NCI-H2081 treated with DMSO at 0.1 percent for 48 hours (cell line): Measurements from ENCODE around the gene BCLAF1.
"Not testable (repeated sequence)": the region's sequence is repeated elsewhere in the genome, so short reads cannot be mapped to it uniquely, and the experiment has no call there.

Source experiments
- DNase-seq: peaks from one replicate; lab custom pipeline; 2025; lab: John Stamatoyannopoulos, UW

BCLAF1 gene

DNA sequence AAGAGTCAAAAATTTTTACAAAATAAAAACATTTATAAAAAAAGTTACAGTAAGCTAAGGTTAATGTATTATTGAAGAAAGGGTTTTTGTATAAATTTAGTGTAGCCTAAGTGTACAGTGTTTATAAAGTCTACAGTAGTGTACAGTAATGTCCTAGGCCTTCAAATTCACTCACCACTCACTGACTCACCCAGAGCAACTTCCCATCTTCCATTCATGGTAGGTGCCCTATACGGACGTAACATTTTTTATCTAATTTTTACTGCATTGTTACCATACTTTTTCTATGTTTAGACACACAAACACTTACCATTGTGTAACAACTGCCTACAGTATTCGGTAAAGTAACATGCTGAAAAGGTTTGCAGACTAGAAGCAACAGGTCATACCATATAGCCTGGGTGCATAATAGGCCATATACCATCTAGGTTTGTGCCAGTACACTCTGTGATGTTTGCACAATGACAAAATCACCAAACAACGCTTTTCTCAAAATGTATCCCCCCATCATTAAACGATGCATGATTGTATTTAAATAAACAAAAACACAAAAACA is 45.5 kb downstream of the BCLAF1 start:
- DNase-seq, result no peak

DNA sequence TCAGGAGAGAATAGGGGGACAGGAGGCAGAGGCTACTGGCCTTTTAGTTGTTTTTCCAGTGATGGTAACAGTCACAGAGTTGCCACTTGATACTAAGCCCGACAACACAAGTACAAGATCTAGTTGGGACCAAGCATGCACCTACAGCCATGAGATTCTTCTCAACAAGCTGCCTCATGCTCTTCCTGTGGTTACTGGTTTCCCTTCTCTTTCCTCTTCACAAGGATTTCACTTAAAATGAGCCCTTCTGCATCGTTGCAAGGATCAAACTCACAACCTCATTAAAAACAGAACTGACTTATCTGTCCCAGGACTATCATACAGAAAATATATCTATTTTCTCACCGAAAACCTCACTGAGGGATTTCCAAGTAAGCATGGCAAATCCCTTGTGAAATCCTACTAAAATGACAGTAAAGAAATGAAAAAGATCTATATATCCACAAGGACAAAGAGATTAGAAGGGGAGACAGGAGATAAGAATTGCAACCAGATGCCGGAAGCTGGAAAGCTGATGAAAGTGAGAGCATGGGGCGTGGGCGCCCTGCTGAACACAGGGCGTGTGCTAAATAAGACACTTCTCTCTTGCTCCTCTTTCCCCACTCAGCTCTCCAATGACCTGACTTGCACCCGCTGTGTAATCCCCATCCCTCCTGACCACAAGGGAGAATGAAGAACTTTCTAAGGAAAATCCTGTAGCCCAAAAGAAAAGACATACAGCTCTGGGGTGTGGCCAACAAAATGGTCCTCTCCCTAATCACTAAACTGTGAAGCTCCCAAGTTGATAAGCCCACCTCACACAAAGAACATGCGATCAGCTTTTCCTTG is 53.0 kb downstream of the BCLAF1 start:
- DNase-seq, result no peak

DNA sequence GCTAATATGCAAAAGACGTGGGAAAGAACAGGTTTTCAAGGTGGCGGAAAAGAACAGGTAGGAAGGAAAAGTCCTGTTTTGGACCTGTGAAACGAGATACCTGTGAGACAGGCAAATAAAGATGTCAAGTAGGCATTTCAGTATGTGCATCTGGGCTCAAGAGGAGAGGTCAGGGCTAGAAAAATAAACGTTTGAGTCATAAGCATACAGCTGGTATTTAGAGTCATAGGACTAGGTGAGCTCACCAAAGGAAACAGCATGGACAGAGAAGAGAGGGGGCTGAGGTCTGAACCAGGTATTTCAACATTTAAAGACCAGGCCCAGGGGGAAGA is 54.4 kb downstream of the BCLAF1 start:
- DNase-seq, result no peak

DNA sequence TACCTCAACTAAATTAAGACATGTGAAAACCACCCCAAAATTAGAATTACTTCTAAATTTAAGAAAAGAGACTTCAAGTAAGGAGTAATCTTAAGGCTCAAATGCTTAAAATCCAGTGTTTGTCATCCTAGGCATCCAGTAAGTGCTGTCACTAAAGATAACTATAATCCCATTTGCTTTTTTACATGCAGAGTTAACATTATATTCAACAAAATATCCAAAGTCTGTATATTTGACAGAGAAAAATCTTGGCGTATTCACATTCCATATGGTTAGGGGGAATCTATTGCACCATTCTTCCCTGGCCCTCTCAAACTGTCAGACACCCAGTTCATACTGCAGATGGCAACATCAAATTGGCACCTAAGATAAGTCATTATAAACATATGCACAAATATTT is 56.9 kb downstream of the BCLAF1 start:
- DNase-seq, result no peak

DNA sequence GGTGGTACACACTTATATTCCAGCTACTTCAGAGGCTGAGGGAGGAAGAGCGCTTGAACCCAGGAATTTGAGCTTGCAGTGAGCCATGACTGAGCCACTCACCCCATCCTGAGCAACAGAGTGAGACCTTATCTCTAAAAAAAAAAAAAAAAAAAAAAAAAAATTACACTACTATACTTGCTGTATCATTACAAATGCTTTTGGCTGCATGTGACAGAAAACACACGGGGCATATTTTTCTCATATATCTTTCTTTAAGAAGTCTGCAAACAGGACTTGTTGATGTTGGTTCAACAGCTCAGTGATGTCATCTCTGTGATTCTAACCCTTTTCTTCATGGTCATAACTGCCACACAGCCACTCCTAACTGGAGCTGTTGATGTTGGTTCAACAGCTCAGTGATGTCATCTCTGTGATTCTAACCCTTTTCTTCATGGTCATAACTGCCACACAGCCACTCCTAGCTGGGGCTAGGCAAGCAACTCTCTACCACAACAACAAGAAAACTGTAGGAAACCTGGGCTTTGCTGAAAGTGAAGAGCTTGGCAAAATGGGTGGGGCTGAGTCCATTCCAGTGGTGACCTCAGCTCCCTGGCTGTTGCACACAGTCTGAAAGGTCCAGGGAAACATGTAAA is 59.3 kb downstream of the BCLAF1 start:
- DNase-seq, result no peak

DNA sequence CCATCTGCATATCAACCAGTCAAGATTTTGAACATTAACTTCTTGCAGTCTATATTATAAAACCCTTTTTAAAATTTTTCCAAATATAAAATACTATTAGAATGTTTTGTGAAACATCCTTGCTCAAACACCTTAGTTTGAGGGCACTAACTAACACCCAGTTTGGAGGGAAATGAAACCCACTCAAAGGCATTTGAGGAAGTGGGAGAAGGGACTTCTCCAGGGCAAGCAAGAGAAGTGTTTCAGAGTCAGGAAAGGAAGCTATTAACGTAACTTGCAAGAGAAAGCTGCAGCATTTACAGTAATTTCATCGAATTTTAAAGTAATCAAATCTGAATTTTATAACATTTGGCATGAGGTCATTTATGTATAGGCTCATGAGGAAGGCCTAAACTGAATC is 60.8 kb downstream of the BCLAF1 start:
- no peak for DNase-seq

DNA sequence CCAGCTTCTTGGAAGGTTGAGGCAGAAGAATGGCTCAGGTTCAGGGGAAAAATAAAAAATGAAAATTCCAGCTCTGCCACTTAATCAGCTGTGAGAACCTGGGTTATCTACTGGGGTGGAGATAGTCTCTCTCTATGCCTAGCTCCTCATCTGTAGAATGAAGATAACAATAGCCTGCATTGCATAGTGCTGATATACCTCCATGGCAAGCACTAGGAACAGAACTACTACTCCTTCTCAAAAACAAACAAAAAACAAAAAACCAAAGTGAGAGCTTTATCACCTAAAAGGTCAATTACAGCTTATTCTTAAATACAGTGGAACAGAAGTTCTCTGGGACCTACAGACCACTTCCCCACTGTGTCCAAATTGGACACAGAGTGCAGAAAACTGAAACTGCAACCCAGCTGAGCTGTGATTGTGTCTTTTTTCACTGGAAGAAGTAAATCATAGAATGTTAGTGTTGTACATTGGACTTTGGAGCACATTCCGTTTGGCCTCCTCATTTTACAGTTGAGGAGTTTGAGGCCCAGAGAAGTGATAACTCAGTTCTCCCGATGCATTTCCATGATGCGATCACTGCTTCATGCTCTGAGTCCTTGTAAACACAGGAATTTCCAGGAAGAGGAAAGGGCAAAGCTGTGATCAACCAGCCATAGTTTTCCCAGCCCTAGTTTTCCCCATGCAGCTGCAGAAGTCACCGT is 62.8 kb downstream of the BCLAF1 start:
- no peak for DNase-seq

DNA sequence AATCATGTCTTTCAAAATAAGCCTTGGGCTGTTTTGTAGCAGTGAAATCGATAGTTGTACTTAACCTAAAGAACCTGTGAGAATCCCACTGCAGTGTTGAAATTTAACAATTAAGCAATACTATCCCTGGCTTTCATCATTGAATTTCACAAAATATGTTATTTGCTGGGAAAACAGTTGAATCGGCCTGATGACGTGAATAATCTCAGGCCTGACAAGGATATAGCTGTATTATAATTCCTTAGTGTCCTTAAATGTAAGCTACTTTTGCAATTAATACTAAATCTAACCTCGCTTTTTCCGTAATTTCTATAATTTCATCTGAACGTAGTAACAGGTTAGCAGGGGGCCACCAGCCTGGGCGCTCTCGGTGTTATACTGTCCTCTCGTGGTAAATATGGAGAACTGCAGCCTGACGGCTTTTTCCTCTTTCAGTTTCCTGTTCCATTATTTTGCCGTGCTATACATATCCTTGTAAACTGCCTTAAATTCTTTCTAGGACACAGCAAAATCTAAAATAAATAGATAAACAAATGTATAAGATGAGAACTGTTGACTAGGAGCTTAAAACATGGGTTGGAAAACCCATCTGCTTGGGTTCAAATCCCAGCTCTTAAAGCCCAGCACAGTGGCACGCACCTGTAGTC is 63.5 kb downstream of the BCLAF1 start:
- no peak for DNase-seq

DNA sequence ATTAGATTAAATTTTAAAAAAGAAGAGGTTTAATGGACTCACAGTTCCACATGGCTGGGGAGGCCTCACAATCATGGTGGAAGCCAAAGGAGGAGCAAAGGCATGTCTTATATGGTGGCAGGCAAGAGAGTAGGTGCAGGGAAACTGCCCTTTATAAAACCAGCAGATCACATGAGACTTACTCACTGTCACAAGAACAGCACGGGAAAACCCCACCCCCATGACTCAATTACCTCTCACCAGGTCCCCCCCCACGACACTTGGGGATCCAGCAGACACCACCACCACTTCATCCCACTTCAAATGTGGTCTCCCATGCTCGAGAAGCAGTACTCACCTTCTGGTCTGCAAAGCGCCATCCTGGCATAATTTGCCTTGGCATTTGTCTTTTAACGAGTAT is 64.2 kb downstream of the BCLAF1 start:
- no peak for DNase-seq

DNA sequence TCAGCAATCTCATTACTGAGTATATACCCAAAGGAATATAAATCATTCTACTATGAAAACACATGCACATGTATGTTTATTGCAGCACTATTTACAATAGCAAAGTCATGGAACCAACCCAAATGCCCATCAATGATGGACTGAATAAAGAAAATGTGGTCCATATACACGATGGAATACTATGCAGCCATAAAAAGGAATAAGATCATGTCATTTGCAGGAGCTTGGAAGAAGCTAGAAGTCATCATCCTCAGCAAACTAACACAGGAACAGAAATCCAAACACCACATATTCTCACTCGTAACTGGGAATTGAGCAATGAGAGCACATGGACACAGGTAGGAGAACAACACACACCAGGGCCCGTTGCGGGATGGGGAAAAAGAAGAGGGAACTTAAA is 64.7 kb downstream of the BCLAF1 start:
- not testable (repeated sequence) for DNase-seq

DNA sequence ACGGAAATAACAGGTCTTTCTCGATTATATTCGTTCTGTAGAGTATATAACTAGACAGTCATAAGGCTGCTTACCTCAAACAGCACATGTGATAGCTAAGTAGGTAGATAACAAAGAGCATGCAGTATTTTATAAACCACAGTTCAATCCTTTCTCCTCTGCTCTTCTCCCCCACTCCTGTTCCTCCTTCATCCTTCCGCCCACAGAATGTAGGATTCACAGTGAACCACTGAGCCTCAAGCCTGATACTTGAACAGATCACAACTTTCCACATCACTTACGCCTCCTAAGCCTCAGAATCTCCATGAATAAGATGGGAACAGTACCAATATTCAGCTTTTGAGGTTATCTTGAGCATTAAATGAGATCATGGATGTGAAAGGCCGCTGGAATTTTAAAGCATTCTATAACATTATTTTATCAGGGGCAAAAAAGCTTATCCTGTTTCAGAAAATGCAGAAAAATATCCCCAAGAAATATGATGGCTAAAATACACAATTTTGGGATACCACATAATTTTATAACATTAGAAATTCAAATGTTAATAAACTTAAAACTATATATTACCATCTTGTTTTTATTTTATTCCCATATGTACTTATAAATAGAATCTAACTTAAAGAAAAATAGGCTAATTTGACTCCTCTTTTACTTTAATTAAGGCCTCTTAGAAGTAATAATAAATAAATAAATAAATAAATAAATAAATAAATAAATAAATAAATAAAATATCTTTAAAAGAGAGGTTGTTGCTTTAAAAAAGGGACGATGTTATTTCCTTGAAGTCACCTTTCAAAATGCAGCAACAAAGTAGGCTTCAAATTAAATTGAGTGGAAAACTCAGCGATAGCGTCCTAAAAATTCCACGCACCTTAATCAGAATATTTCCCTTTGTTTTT is 72.9 kb downstream of the BCLAF1 start:
- DNase-seq, result no peak

GRCh38 chr6:136213853-136214252 is 75.8 kb downstream of the BCLAF1 start:
- no peak for DNase-seq

- no peak for DNase-seq
These were observed 76.6 kb downstream of the BCLAF1 start for GRCh38 chr6:136213012-136213539.

DNA sequence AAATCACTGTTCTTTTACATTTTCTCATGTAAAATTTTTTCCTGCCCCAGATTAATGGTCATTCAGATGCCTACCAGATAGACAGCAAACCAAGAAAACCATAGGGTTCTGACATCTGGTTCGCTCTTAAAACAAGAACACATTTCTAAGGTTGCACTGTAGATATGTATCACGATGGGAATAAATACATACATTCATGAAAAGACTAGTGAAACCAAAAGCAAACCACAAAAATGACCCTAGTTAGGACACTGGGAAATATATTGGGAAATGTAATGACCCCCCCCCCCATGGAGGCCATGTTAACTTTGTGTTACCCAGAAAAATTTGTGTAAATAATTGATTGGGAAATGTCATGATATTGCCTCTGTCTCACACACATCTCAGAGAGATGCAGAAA is 77.0 kb downstream of the BCLAF1 start:
- no peak for DNase-seq

DNA sequence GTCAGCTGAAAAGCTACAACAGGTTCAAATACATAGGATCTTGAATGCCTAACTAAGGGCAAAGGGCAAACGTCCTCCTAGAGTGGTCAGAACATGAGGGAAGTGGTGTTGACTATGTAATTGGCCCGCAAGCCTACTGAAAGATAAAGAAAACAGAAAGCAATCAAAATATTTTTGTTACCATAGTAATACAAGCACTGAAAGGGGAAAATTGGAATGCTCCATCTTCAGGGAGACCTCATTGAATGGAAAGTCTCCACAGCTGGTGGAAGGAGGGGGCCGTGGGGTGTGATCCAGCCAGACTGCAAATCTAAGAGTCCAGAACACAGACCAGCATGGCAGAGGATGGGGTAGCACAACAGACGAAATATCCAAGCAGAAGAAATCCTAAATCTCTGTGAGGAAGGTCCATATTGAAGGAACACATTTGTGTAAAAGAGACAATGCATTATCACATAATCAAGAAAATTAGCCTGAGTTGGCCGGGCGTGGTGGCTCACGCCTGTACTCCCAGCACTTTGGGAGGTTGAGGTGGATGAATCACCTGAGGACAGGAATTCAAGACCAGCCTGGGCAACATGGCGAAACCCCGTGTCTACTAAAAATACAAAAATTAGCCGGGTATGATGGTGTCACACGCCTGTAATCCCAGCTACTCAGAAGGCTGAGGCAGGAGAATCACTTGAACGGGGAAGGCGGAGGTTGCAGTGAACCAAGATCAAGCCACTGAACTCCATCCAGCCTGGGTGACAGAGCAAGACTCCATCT is 79.1 kb downstream of the BCLAF1 start:
- no peak for DNase-seq

GRCh38 chr6:136209496-136209895 is 80.2 kb downstream of the BCLAF1 start:
- no peak for DNase-seq

DNA sequence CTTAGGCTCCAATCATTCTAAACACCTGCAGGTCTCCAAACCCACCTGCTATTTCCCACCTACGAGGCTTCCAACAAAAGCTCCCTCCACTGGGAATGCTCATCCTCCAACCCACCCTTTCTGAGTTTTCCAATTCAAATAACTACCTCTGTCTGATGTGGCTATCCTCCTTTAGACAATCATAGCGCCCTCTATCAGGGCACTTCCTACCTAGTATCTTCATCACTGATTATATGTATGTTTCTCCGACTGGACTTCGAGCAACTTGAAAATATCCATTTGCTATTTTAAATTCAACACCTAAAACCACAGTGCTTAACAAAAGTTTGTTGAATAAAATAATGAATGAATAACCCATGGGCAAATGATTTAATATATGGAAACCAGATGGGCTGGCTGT is 80.9 kb downstream of the BCLAF1 start:
- DNase-seq, result no peak
